Stimulated activated naive B cell treated with anti-CD40 and anti-IgM and Interleukin-4, amounts not matched to agents 10 μg/mL and 1 μg/mL and 100 μg/mL, for 72 hours (primary cell): ENCODE measurements around the gene SBNO2.

ENCODE experiments used
- ATAC-seq, 2 donors: fragments of 150-1000 bp; cut with Tn5 transposase; replicated peaks; 2 replicates each; pipeline ENCODE4 v1.10.0; 2021; ENCODE audit warnings: moderate library complexity in 1 of 2
- DNase-seq: peaks from one replicate; pipeline ENCODE4 v3.0.0; 2021
- H3K27ac Mint-ChIP-seq: one replicate; pipeline ENCODE4 v1.8.0; 2022; ENCODE audit warnings: mild to moderate bottlenecking, mixed read lengths
- H3K27me3 Mint-ChIP-seq, 2 donors: one replicate each; pipeline ENCODE4 v1.8.0; 2022; ENCODE audit warnings: mixed read lengths in 2 of 2
- H3K36me3 Mint-ChIP-seq, 2 donors: one replicate each; pipeline ENCODE4 v1.8.0; 2022; ENCODE audit warnings: mixed read lengths in 2 of 2, mild to moderate bottlenecking in 1 of 2
- H3K4me1 Mint-ChIP-seq, 2 donors: one replicate each; pipeline ENCODE4 v1.8.0; 2022; ENCODE audit warnings: mixed read lengths in 2 of 2, mild to moderate bottlenecking in 1 of 2
- H3K4me3 Mint-ChIP-seq, 2 donors: one replicate each; pipeline ENCODE4 v1.8.0; 2022; ENCODE audit warnings: mild to moderate bottlenecking in 2 of 2, mixed read lengths in 2 of 2, moderate library complexity in 1 of 2
- H3K9me3 Mint-ChIP-seq, 2 donors: one replicate each; pipeline ENCODE4 v1.8.0; 2022; ENCODE audit warnings: mixed read lengths in 2 of 2, mild to moderate bottlenecking in 1 of 2

Gene SBNO2

DNA sequence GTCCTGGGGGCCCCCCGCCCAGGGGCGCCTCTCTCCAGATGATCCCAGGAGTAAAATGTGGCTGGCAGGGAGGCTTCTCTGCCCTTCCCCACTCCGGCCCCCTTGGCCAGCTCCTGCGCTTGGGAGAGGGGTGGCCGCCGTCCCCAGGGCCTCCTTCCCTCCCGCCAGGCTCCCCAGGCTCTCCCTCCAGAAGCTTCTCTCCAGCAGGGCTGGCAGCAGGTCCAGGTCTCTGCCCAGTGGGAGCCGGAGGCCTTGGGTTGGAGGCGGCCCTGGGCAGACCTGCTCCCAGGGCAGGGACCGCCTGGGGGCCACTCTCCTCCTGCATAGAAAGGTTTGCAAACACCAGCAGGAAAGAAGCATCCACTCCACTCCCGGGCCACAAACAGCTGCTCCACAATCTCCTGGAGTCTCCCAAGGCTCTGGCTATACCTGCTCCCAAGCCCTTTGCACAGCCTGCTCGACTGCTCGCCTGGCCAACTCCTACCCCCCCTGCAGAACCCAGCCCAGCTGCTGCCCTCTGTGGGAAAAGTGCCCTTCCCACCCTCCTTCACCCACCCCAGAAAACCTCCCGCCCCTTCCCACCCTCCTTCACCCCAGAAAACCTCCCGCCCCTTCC, 26.0 kb downstream of the SBNO2 start:
- Mint-ChIP-seq H3K9me3 (no peaks in the 10 kb centered on the region), H3K36me3 (peaks cover 45 to 52% of the 10 kb centered on the region in 2 donors), H3K27me3 (no peaks in the 10 kb centered on the region), H3K4me1 (peaks cover 4 to 11% of the 10 kb centered on the region in 2 donors), H3K27ac (no peak overlapping the region), H3K4me3 (no peak overlapping the region)
- ATAC-seq (no peak), DNase-seq (no peak)

GRCh38 chr19:1146858-1147780, 26.9 kb downstream of the SBNO2 start:
- Mint-ChIP-seq H3K4me3 (no peak overlapping the region), H3K4me1 (peaks cover 5 to 13% of the 10 kb centered on the region in 2 donors), H3K36me3 (peaks cover 44 to 55% of the 10 kb centered on the region in 2 donors), H3K9me3 (peaks cover under 1 to 1% of the 10 kb centered on the region in 2 donors), H3K27me3 (no peaks in the 10 kb centered on the region), H3K27ac (no peak overlapping the region)
- ATAC-seq = no peak
- no peak for DNase-seq

- Mint-ChIP-seq H3K27me3 (no peaks in the 10 kb centered on the region), H3K9me3 (peaks cover 4 to 6% of the 10 kb centered on the region in 2 donors), H3K27ac (no peak overlapping the region), H3K36me3 (peaks cover 43 to 54% of the 10 kb centered on the region in 2 donors), H3K4me3 (no peak overlapping the region), H3K4me1 (peaks cover 8 to 18% of the 10 kb centered on the region in 2 donors)
- ATAC-seq (no peak), DNase-seq (no peak)
Measured at GRCh38 chr19:1146412-1146699, 27.7 kb downstream of the SBNO2 start.

GRCh38 chr19:1145635-1146411, 28.2 kb downstream of the SBNO2 start:
- H3K4me1 Mint-ChIP-seq = peaks cover 8 to 18% of the 10 kb centered on the region in 2 donors
- no peak overlapping the region for H3K27ac Mint-ChIP-seq
- no peaks in the 10 kb centered on the region for H3K27me3 Mint-ChIP-seq
- ATAC-seq (no peak), DNase-seq (no peak)
- H3K9me3 Mint-ChIP-seq = peaks cover 4 to 6% of the 10 kb centered on the region in 2 donors
- H3K36me3 Mint-ChIP-seq = peaks cover 46 to 57% of the 10 kb centered on the region in 2 donors
- H3K4me3 Mint-ChIP-seq = no peak overlapping the region

- Mint-ChIP-seq H3K27ac (peak overlapping the region; percentile 20), H3K9me3 (peaks cover 5 to 8% of the 10 kb centered on the region in 2 donors), H3K36me3 (peaks cover 47 to 63% of the 10 kb centered on the region in 2 donors), H3K27me3 (no peaks in the 10 kb centered on the region), H3K4me3 (no peak overlapping the region), H3K4me1 (peaks cover 8 to 18% of the 10 kb centered on the region in 2 donors)
- DNase-seq (no peak), ATAC-seq (no peak)
Measured at GRCh38 chr19:1144741-1145140, 29.3 kb downstream of the SBNO2 start.

GRCh38 chr19:1143828-1144399, 30.2 kb downstream of the SBNO2 start:
- Mint-ChIP-seq H3K36me3 (peaks cover 49 to 63% of the 10 kb centered on the region in 2 donors), H3K27ac (peak overlapping the region; percentile 45), H3K4me3 (no peak overlapping the region), H3K9me3 (peaks cover 6 to 10% of the 10 kb centered on the region in 2 donors), H3K4me1 (peaks cover 8 to 11% of the 10 kb centered on the region in 2 donors), H3K27me3 (no peaks in the 10 kb centered on the region)
- DNase-seq = no peak
- no peak for ATAC-seq

GRCh38 chr19:1141944-1142343, 32.1 kb downstream of the SBNO2 start:
- peaks cover 8 to 11% of the 10 kb centered on the region in 2 donors for H3K4me1 Mint-ChIP-seq
- H3K36me3 Mint-ChIP-seq = peaks cover 48 to 69% of the 10 kb centered on the region in 2 donors
- peaks cover 6 to 10% of the 10 kb centered on the region in 2 donors for H3K9me3 Mint-ChIP-seq
- ATAC-seq = no peak
- H3K27ac Mint-ChIP-seq = peak overlapping the region; percentile 49
- H3K27me3 Mint-ChIP-seq = no peaks in the 10 kb centered on the region
- DNase-seq = no peak
- no peak overlapping the region for H3K4me3 Mint-ChIP-seq

GRCh38 chr19:1140272-1141027, 33.6 kb downstream of the SBNO2 start:
- Mint-ChIP-seq H3K27me3 (no peaks in the 10 kb centered on the region), H3K27ac (peak overlapping the region; percentile 65), H3K4me3 (no peak overlapping the region)

GRCh38 chr19:1139126-1139525, 34.9 kb downstream of the SBNO2 start:
- Mint-ChIP-seq H3K36me3 (peaks cover 43 to 54% of the 10 kb centered on the region in 2 donors), H3K4me1 (peaks cover 13 to 22% of the 10 kb centered on the region in 2 donors), H3K27me3 (no peaks in the 10 kb centered on the region), H3K27ac (no peak overlapping the region), H3K4me3 (no peak overlapping the region), H3K9me3 (peaks cover 6 to 10% of the 10 kb centered on the region in 2 donors)
- DNase-seq = no peak
- ATAC-seq = no peak

More at GRCh38 chr19:1140272-1141027, 33.6 kb downstream of the SBNO2 start:
- no peak for DNase-seq
- Mint-ChIP-seq H3K9me3 (peaks cover 6 to 10% of the 10 kb centered on the region in 2 donors), H3K4me1 (peaks cover 17 to 19% of the 10 kb centered on the region in 2 donors), H3K36me3 (peaks cover 46 to 63% of the 10 kb centered on the region in 2 donors)
- ATAC-seq = no peak

- H3K27ac Mint-ChIP-seq = no peak overlapping the region
- ATAC-seq (no peak), DNase-seq (no peak)
- H3K36me3 Mint-ChIP-seq = peaks cover 41 to 49% of the 10 kb centered on the region in 2 donors
- peaks cover 17 to 30% of the 10 kb centered on the region in 2 donors for H3K4me1 Mint-ChIP-seq
- H3K27me3 Mint-ChIP-seq = no peaks in the 10 kb centered on the region
- no peak overlapping the region for H3K4me3 Mint-ChIP-seq
- peaks cover 6 to 10% of the 10 kb centered on the region in 2 donors for H3K9me3 Mint-ChIP-seq
Measured at GRCh38 chr19:1138121-1138520, 35.9 kb downstream of the SBNO2 start.

- Mint-ChIP-seq H3K27ac (no peak overlapping the region), H3K4me3 (no peak overlapping the region), H3K9me3 (peaks cover 1 to 5% of the 10 kb centered on the region in 2 donors), H3K4me1 (peaks cover 13 to 31% of the 10 kb centered on the region in 2 donors), H3K27me3 (no peaks in the 10 kb centered on the region), H3K36me3 (peaks cover 34 to 39% of the 10 kb centered on the region in 2 donors)
- ATAC-seq = no peak
- no peak for DNase-seq
Measured at GRCh38 chr19:1136621-1137317, 37.3 kb downstream of the SBNO2 start.

DNA sequence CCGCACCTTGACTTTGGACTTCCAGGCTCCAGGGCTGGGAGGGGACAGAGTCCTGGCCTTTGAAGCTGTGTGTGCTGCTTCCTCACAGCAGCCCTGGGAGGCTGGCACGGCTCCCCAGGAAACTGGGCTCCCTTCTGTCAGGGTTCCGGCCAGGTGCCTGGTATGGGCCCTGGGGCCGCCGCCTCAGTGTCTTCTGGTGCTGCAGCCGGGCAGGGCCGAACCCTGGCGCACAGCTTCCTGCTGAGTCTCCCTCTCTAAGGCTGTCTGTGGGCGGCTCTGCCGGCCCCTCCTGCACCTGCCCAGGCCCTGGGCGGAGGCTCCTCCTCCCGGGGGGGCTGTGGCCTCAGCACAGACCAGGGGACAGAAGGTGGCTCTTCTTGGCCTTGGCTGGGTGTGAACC, 37.9 kb downstream of the SBNO2 start:
- Mint-ChIP-seq H3K4me1 (peaks cover 17 to 34% of the 10 kb centered on the region in 2 donors), H3K9me3 (peaks cover 1 to 4% of the 10 kb centered on the region in 2 donors), H3K27me3 (no peaks in the 10 kb centered on the region), H3K4me3 (no peak overlapping the region), H3K27ac (no peak overlapping the region), H3K36me3 (peaks cover 30 to 34% of the 10 kb centered on the region in 2 donors)
- no peak for ATAC-seq
- DNase-seq = no peak

DNA sequence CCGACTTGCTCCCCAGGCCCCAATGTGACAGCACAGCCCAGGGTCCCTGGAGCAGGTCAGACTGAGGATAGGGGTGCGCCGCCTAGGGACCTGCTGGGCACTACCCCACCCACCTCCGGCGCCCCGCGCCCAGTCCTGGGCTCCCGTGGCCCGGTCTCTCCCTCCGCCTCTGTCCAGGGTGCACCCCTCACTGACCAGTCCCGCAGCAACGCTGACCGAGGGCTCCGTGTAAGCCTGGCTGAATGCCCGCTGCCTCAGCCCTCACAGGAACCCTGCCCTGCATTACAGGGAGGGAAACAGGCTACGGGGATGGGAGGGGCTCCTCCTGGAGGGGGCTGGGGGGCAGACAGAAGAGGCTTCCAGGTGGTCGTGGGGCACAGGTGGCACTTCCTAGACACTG, 38.6 kb downstream of the SBNO2 start:
- DNase-seq = no peak
- peak overlapping the region; percentile 62 for H3K27ac Mint-ChIP-seq
- no peak for ATAC-seq
- no peak overlapping the region for H3K4me3 Mint-ChIP-seq
- H3K27me3 Mint-ChIP-seq = no peaks in the 10 kb centered on the region
- peaks cover 23 to 42% of the 10 kb centered on the region in 2 donors for H3K4me1 Mint-ChIP-seq
- H3K36me3 Mint-ChIP-seq = peaks cover 27 to 30% of the 10 kb centered on the region in 2 donors
- H3K9me3 Mint-ChIP-seq = peaks cover 1 to 4% of the 10 kb centered on the region in 2 donors
